ENCODE results near the gene PRRG2.
A peak's percentile ranks its signal among the peaks of the same experiment; 100 is the strongest.

The PRRG2 gene

GRCh38 chr19:49581007-49581508 lies at the start of gene PRRG2:
Gene PRRG2, plus strand, starts transcription at chr19:49581316. Its CDS starts 1,904 bp downstream, at chr19:49583220.
- Mint-ChIP-seq H3K9me3 (no peaks in the 10 kb centered on the region), H3K36me3 (ENCODE audit: low read depth) (peaks cover 5% of the 10 kb centered on the region), H3K4me1 (ENCODE audit: low read depth) (peaks cover 26% of the 10 kb centered on the region), H3K27ac (peak within 1 kb of the TSS; percentile 79), H3K27me3 (ENCODE audit: low read depth) (no peaks in the 10 kb centered on the region), H3K4me3 (peak within 1 kb of the TSS; percentile 87)

DNA sequence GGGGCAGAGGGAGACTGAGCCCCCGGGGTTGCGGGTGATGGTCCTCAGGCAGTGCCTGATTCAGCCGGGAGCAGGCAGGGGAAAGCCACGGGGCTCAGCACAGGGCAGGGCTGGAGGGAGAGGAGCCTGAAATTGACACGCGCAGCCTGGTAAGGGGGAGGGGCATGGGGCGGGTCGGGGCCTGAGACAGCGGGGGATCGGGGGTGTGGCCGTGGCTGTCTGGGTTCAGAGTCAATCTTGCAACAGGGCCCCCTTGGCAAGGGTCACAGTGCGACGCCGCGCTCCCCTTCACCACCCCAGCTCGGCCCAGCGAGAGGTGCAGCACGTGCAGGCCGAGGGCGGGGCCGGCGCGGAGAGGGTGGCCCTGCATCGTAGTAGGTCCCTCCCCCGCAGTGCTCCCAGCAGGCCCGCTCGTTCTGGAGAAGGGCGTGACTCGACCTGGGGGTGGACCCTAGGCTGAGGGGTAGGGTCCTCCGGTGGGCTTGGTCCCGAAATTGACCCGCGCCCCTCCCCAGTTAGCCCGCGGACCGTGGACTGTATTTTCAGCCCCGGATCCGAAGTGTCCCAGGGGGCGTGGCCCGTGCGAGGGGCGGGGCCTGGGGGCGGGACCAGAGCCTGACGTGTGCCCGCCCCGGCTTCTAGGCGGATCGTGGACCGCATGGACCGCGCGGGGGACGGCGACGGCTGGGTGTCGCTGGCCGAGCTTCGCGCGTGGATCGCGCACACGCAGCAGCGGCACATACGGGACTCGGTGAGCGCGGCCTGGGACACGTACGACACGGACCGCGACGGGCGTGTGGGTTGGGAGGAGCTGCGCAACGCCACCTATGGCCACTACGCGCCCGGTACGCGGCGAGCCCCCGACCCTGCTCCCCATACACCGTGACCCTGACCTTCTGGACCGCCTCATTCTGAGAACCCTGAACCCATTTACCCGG lies 47.3 kb upstream of the PRRG2 start:
- Mint-ChIP-seq H3K4me1 (ENCODE audit: low read depth) (peaks cover 16% of the 10 kb centered on the region), H3K27ac (peak overlapping the region; percentile 80), H3K27me3 (ENCODE audit: low read depth) (no peaks in the 10 kb centered on the region), H3K4me3 (peak overlapping the region; percentile 88), H3K36me3 (ENCODE audit: low read depth) (peaks cover 2% of the 10 kb centered on the region), H3K9me3 (no peaks in the 10 kb centered on the region)

GRCh38 chr19:49534632-49535385 lies 46.3 kb upstream of the PRRG2 start:
- Mint-ChIP-seq H3K27ac (peak overlapping the region; percentile 79), H3K4me1 (ENCODE audit: low read depth) (peaks cover 16% of the 10 kb centered on the region)

GRCh38 chr19:49536921-49537462 lies 44.1 kb upstream of the PRRG2 start:
- H3K4me1 Mint-ChIP-seq (ENCODE audit: low read depth) = peaks cover 18% of the 10 kb centered on the region
- no peak overlapping the region for H3K27ac Mint-ChIP-seq
- no peaks in the 10 kb centered on the region for H3K9me3 Mint-ChIP-seq
- H3K27me3 Mint-ChIP-seq (ENCODE audit: low read depth) = no peaks in the 10 kb centered on the region
- peaks cover 5% of the 10 kb centered on the region for H3K36me3 Mint-ChIP-seq (ENCODE audit: low read depth)
- H3K4me3 Mint-ChIP-seq = no peak overlapping the region

More at GRCh38 chr19:49534632-49535385, 46.3 kb upstream of the PRRG2 start:
- Mint-ChIP-seq H3K4me3 (peak overlapping the region; percentile 88), H3K36me3 (ENCODE audit: low read depth) (peaks cover 2% of the 10 kb centered on the region), H3K9me3 (no peaks in the 10 kb centered on the region), H3K27me3 (ENCODE audit: low read depth) (no peaks in the 10 kb centered on the region)

DNA sequence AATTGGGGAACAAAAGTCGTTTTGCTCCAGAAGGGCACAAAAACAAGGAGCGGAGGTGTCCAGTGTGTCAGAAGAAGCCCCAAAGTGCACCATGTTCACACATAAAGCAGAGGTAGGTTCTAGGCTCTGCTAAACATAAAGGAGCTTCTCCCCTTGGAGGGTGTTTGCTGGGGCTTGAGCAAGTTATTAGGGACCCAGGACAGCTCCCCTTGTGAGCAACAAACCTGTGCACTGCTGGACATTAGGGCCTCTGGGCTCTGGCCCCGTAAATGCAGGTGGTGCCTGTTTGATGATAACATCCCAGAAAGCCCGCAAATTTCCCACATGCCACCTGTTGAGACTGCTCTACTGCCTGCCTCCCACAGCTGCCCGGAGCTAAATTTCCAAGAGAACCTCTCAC lies 42.5 kb upstream of the PRRG2 start:
- peaks cover 14% of the 10 kb centered on the region for H3K4me1 Mint-ChIP-seq (ENCODE audit: low read depth)
- no peaks in the 10 kb centered on the region for H3K9me3 Mint-ChIP-seq
- H3K4me3 Mint-ChIP-seq = no peak overlapping the region

GRCh38 chr19:49539192-49539952 lies 41.7 kb upstream of the PRRG2 start:
- Mint-ChIP-seq H3K27me3 (ENCODE audit: low read depth) (no peaks in the 10 kb centered on the region), H3K36me3 (ENCODE audit: low read depth) (peaks cover 7% of the 10 kb centered on the region), H3K4me3 (no peak overlapping the region)

More for the DNA sequence above, 42.5 kb upstream of the PRRG2 start:
- Mint-ChIP-seq H3K27me3 (ENCODE audit: low read depth) (no peaks in the 10 kb centered on the region), H3K27ac (no peak overlapping the region), H3K36me3 (ENCODE audit: low read depth) (peaks cover 7% of the 10 kb centered on the region)

GRCh38 chr19:49541914-49542313 lies 39.2 kb upstream of the PRRG2 start:
- Mint-ChIP-seq H3K27me3 (ENCODE audit: low read depth) (no peaks in the 10 kb centered on the region), H3K36me3 (ENCODE audit: low read depth) (peaks cover 4% of the 10 kb centered on the region), H3K27ac (no peak overlapping the region), H3K4me1 (ENCODE audit: low read depth) (peaks cover 11% of the 10 kb centered on the region), H3K9me3 (no peaks in the 10 kb centered on the region), H3K4me3 (no peak overlapping the region)

More at GRCh38 chr19:49539192-49539952, 41.7 kb upstream of the PRRG2 start:
- H3K9me3 Mint-ChIP-seq = no peaks in the 10 kb centered on the region
- peaks cover 15% of the 10 kb centered on the region for H3K4me1 Mint-ChIP-seq (ENCODE audit: low read depth)
- no peak overlapping the region for H3K27ac Mint-ChIP-seq

DNA sequence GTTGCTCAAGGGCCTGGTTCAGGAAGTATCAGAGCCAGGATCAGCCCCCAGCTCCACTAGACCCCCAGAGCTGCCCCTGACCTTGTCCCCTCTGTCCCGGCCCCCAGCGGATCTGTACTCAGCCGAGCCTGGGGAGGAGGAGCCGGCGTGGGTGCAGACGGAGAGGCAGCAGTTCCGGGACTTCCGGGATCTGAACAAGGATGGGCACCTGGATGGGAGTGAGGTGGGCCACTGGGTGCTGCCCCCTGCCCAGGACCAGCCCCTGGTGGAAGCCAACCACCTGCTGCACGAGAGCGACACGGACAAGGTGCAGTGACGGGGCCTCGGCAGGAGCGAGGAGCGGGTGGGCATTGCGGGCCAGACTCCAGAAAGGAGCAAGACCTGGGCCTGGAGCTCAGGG lies 38.7 kb upstream of the PRRG2 start:
- Mint-ChIP-seq H3K27me3 (ENCODE audit: low read depth) (no peaks in the 10 kb centered on the region), H3K36me3 (ENCODE audit: low read depth) (peaks cover 4% of the 10 kb centered on the region), H3K9me3 (no peaks in the 10 kb centered on the region), H3K27ac (no peak overlapping the region), H3K4me1 (ENCODE audit: low read depth) (peaks cover 14% of the 10 kb centered on the region), H3K4me3 (no peak overlapping the region)

GRCh38 chr19:49543032-49543431 lies 38.1 kb upstream of the PRRG2 start:
- no peaks in the 10 kb centered on the region for H3K27me3 Mint-ChIP-seq (ENCODE audit: low read depth)
- H3K9me3 Mint-ChIP-seq = no peaks in the 10 kb centered on the region
- no peak overlapping the region for H3K4me3 Mint-ChIP-seq
- H3K36me3 Mint-ChIP-seq (ENCODE audit: low read depth) = peaks cover 4% of the 10 kb centered on the region
- peaks cover 15% of the 10 kb centered on the region for H3K4me1 Mint-ChIP-seq (ENCODE audit: low read depth)
- H3K27ac Mint-ChIP-seq = no peak overlapping the region

DNA sequence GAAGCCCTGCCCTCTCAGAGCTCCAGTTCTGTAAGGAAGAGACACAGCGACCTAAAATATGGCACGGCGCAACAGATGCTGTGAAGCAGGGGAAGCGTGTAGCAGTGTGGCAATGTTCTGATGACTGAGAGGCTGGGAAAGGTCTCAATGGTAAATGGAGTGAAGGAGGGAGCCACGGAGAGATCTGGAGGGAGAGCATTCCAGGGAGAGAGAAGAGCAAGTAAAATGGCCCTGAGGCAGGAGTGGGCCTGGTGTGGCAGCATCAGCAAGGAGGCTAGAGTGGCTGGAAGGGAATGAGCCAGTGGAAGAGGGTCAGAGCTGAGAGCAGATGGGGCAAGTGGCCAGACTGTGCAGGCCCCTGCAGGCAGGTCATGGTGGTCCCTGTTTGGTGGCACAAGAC lies 37.0 kb upstream of the PRRG2 start:
- Mint-ChIP-seq H3K9me3 (no peaks in the 10 kb centered on the region), H3K4me1 (ENCODE audit: low read depth) (peaks cover 25% of the 10 kb centered on the region), H3K4me3 (no peak overlapping the region), H3K27ac (peak overlapping the region; percentile 26), H3K27me3 (ENCODE audit: low read depth) (no peaks in the 10 kb centered on the region), H3K36me3 (ENCODE audit: low read depth) (peaks cover 4% of the 10 kb centered on the region)

GRCh38 chr19:49546825-49547565 lies 34.1 kb upstream of the PRRG2 start:
- Mint-ChIP-seq H3K9me3 (no peaks in the 10 kb centered on the region), H3K27ac (peak overlapping the region; percentile 73), H3K36me3 (ENCODE audit: low read depth) (peaks cover 5% of the 10 kb centered on the region), H3K4me3 (peak overlapping the region; percentile 82), H3K4me1 (ENCODE audit: low read depth) (peaks cover 29% of the 10 kb centered on the region), H3K27me3 (ENCODE audit: low read depth) (no peaks in the 10 kb centered on the region)

DNA sequence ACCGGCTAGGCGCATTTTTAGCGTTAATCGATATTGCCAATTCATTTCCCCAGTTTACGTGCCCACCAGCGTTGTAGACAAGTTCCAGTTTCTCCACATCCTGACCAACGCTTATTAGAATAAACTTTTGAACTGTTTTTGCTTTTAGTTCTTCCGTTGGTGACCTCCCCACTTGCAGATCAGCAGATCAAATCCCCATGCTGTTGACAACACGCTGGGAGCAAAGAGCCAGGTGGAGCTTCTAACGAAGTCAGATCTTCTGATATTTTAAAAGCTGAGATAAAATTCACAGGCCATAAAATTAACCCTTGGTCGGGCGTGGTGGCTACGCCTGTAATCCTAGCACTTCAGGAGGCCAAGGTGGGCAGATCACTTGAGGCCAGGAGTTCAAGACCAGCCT lies 32.1 kb upstream of the PRRG2 start:
- no peaks in the 10 kb centered on the region for H3K9me3 Mint-ChIP-seq
- peak overlapping the region; percentile 56 for H3K27ac Mint-ChIP-seq
- no peaks in the 10 kb centered on the region for H3K27me3 Mint-ChIP-seq (ENCODE audit: low read depth)
- H3K4me3 Mint-ChIP-seq = no peak overlapping the region
- H3K4me1 Mint-ChIP-seq (ENCODE audit: low read depth) = peaks cover 41% of the 10 kb centered on the region
- peaks cover 13% of the 10 kb centered on the region for H3K36me3 Mint-ChIP-seq (ENCODE audit: low read depth)

DNA sequence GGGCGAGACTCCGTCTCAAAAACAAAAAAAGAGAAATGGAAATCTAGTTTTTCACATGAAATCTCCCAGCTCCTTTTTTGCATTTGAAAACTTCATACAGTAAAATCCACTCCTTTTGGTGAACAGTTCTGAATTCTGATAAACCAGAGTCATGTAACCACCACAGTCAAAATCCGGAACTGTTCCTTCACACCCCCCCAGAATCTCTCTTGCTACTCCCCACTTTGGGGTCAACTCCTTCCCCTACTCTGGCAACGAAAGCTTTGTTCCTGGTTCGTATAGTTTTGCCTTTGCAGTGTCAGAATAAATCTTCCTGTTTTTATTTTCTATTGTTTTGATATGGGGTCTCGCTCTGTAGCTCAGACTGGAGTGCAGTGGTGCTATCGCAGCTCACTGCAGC lies 29.6 kb upstream of the PRRG2 start:
- Mint-ChIP-seq H3K36me3 (ENCODE audit: low read depth) (peaks cover 32% of the 10 kb centered on the region), H3K27ac (peak overlapping the region; percentile 77), H3K9me3 (no peaks in the 10 kb centered on the region), H3K27me3 (ENCODE audit: low read depth) (no peaks in the 10 kb centered on the region), H3K4me3 (no peak overlapping the region), H3K4me1 (ENCODE audit: low read depth) (peaks cover 54% of the 10 kb centered on the region)

All from T-helper 1 cell treated with Interleukin-12 subunit alpha and Interleukin-12 subunit beta and Interleukin-4 antibody, amounts not matched to agents 30 μg/mL and 1 μg/mL, for 36 hours (primary cell).